HepG2 (cell line): ENCODE measurements around the gene SLC22A23. TPM values are rescaled to one million over a fixed set of nuclear protein-coding genes. Genes with fewer than 3 reads are reported as not detected.

Source experiments
- ATF7-NPFF ChIP-seq: sonication (generic); formaldehyde crosslinking; IDR thresholded peaks from 2 replicates; pipeline ENCODE4 v1.8.1; 2023; ENCODE audit warnings: mild to moderate bottlenecking, low read depth, missing genetic modification reagents, moderate library complexity
- EED ChIP-seq: sonication (generic); formaldehyde crosslinking; IDR thresholded peaks from 2 replicates; pipeline ENCODE4 v1.5.0; 2020; ENCODE audit warnings: mild to moderate bottlenecking, missing genetic modification reagents
- IKZF1 ChIP-seq: fragments of 450-650 bp; IDR thresholded peaks from 2 replicates; pipeline ENCODE4 v1.7.1; 2016
- IKZF4 ChIP-seq: sonication (generic); formaldehyde crosslinking; IDR thresholded peaks from 2 replicates; pipeline ENCODE4 v1.5.1; 2020; ENCODE audit warnings: borderline replicate concordance, mild to moderate bottlenecking, low read depth, missing genetic modification reagents; ENCODE audit errors: not compliant biosample characterization
- IRF1 ChIP-seq: sonication (generic); formaldehyde crosslinking; IDR thresholded peaks from 2 replicates; pipeline ENCODE4 v1.4.0; 2020; ENCODE audit warnings: low read depth, mild to moderate bottlenecking, missing genetic modification reagents
- KLF15 ChIP-seq: sonication (generic); formaldehyde crosslinking; IDR thresholded peaks from 2 replicates; pipeline ENCODE4 v1.8.1; 2023; ENCODE audit warnings: borderline replicate concordance, mild to moderate bottlenecking, inconsistent platforms, missing genetic modification reagents, mixed read lengths
- PRDM10 ChIP-seq: sonication (generic); formaldehyde crosslinking; IDR thresholded peaks from 2 replicates; pipeline ENCODE4 v1.4.0; 2020; ENCODE audit warnings: low read depth, missing genetic modification reagents
- RELA ChIP-seq: sonication (generic); formaldehyde crosslinking; IDR thresholded peaks from 2 replicates; pipeline ENCODE4 v1.4.0; 2020; ENCODE audit warnings: missing genetic modification reagents
- SP140L ChIP-seq: sonication (generic); formaldehyde crosslinking; IDR thresholded peaks from 2 replicates; pipeline ENCODE4 v1.4.0; 2020; ENCODE audit warnings: missing genetic modification reagents, borderline replicate concordance
- ZBTB7B ChIP-seq: sonication (generic); formaldehyde crosslinking; IDR thresholded peaks from 2 replicates; pipeline ENCODE4 v1.4.0; 2020; ENCODE audit warnings: missing genetic modification reagents
- ZNF275 ChIP-seq: sonication (generic); formaldehyde crosslinking; IDR thresholded peaks from 2 replicates; pipeline ENCODE4 v1.8.0; 2022; ENCODE audit warnings: missing genetic modification reagents, mild to moderate bottlenecking, inconsistent platforms, borderline replicate concordance
- ZNF276 ChIP-seq: sonication (generic); formaldehyde crosslinking; IDR thresholded peaks from 2 replicates; pipeline ENCODE4 v1.4.0; 2020; ENCODE audit warnings: mild to moderate bottlenecking, low read depth, missing genetic modification reagents
- ZNF441 ChIP-seq: sonication (generic); formaldehyde crosslinking; IDR thresholded peaks from 2 replicates; pipeline ENCODE4 v1.7.0; 2021; ENCODE audit warnings: missing genetic modification reagents, borderline replicate concordance
- ZNF691 ChIP-seq: sonication (generic); formaldehyde crosslinking; IDR thresholded peaks from 2 replicates; pipeline ENCODE4 v1.4.0; 2020; ENCODE audit warnings: missing genetic modification reagents, low read depth, mild to moderate bottlenecking, borderline replicate concordance
- ZNF710 ChIP-seq: sonication (generic); formaldehyde crosslinking; IDR thresholded peaks from 2 replicates; pipeline ENCODE4 v1.5.0; 2020; ENCODE audit warnings: mild to moderate bottlenecking, missing genetic modification reagents, borderline replicate concordance
- ZNF766 ChIP-seq: sonication (generic); formaldehyde crosslinking; IDR thresholded peaks from 2 replicates; pipeline ENCODE4 v1.5.0; 2020; ENCODE audit warnings: missing genetic modification reagents, borderline replicate concordance
- polyA plus RNA-seq, 8 experiments: library from polyadenylated mRNA; depleted of rRNA in 3 of 8; stranded (reverse) in 7 of 8; unstranded in 1 of 8; fragments of >200 nt; fragmentation: Illumina TruSeq in 4 of 8; extraction: Trizol in 4 of 8; gene quantifications; 2 replicates each; pipeline versions ENCODE4 v1.2.1 to v1.2.3, GENCODE V29; 2011 to 2016; ENCODE audit warnings: low read depth in 4 of 8, missing spikeins in 1 of 8, mixed read lengths in 1 of 8; ENCODE audit not compliant: insufficient read depth in 1 of 8
- total RNA-seq, 5 experiments: library from RNA; depleted of rRNA; stranded (reverse); fragments of >200 nt; fragmentation: Illumina TruSeq; extraction: Trizol; gene quantifications; 2 replicates each; pipeline ENCODE4 v1.2.3, GENCODE V29; 2016; ENCODE audit warnings: low read depth in 1 of 5

SLC22A23 gene
- total and polyA plus RNA-seq, 2 of the 13 experiments (the other 11 are each of a cell fraction or from before 2014, with no cell fraction given) = 11.8 to 17.5 TPM

GRCh38 chr6:3251462-3252314 is 205.2 kb downstream of the SLC22A23 start (continued):
- TF ChIP-seq ZNF710 (CRISPR knock-in tag) = no peak
- no peak for TF ChIP-seq ZBTB7B (CRISPR knock-in tag)
- 0 out of 2 replicates have a peak, but pooled peaks have one; percentile 33 for TF ChIP-seq ZNF275 (CRISPR knock-in tag)
- TF ChIP-seq KLF15 = no peak
- no peak for TF ChIP-seq ZNF691
- TF ChIP-seq EED = no peak
- TF ChIP-seq SP140L = no peak
- TF ChIP-seq ZNF441 = no peak
- no peak for TF ChIP-seq IKZF1
- no peak for TF ChIP-seq IRF1 (CRISPR knock-in tag)
- no peak for TF ChIP-seq RELA
- no peak for TF ChIP-seq PRDM10 (CRISPR knock-in tag)
- TF ChIP-seq ZNF276 (CRISPR knock-in tag) = 0 out of 2 replicates have a peak, but pooled peaks have one; percentile 24
- TF ChIP-seq IKZF4 = peak; percentile 40
- TF ChIP-seq ATF7-NPFF = no peak
- TF ChIP-seq ZNF766 (CRISPR knock-in tag) = no peak
